GM18951 (cell line): ENCODE measurements around the gene OR4K1.

Experiments
- POLR2A ChIP-seq: IDR thresholded peaks from 4 replicates; pipeline ENCODE4 v1.6.1; 2011; ENCODE audit warnings: mild to moderate bottlenecking; ENCODE audit not compliant: insufficient read length, insufficient read depth; ENCODE audit errors: extremely low read depth
- in situ Hi-C: fragments of 300-500 bp; cut with MboI; formaldehyde crosslinking; loops from one replicate; pipeline ENCODE4 v1.12.0; 2022; ENCODE audit warnings: low sequenced_read_pairs, mixed read lengths, inconsistent platforms; ENCODE audit not compliant: unreplicated experiment

The OR4K1 gene

GRCh38 chr14:19974844-19975243, 44.1 kb downstream of the OR4K1 start:
- in situ Hi-C loops: no loop called here
- no peak for TF ChIP-seq POLR2A

GRCh38 chr14:19975291-19975690, 44.6 kb downstream of the OR4K1 start, which contains the start of gene OR4K15:
Gene OR4K15, plus strand, starts transcription at chr14:19975591. Its CDS starts 0 bp downstream, at chr14:19975591.
- in situ Hi-C loops: no loop called here
- no peak for TF ChIP-seq POLR2A
